Measurements from ENCODE around the gene SLC38A7.

DNA sequence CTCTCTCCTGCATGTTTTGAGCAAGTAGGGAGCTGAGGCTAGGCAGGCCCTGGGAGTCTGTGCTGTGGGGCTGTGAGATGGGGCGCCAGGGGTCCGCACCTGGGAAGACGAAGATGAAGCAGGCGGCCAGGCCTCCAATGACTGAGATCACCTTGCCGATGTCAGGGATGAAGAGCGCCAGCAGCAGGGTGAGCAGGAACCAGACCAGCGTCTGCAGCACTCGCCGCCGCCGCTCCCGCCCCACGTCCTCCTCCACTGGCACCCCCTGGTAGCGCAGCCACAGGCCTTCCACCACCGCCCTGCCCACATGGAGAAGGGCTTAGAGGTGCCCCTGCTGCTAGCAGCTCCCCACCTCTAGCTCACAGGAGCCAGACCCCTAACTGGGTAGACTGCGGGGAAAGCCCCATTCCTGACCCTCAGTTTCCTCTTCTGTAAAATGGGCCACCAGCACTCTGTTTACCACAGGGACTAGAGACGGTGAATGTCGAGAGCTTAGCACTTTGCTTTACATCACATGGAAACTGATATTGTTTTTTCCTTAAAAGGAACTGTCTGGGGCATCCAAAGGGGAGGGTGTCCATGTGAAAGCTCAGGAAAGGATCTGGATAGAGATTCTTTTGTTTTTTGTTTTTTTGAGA lies 13.5 kb downstream of the SLC38A7 start:
- TF ChIP-seq TAF1 (IDR thresholded peaks at IDR 0.05; ENCODE audit: borderline replicate concordance, insufficient read depth, low read length) (no peak), POLR2AphosphoS5 (IDR thresholded peaks at IDR 0.05; ENCODE audit: low read depth, low read length) (no peak), REST (IDR thresholded peaks at IDR 0.05; ENCODE audit: insufficient read depth in 1 of 2, low read depth in 2 of 2, low read length in 2 of 2) (no peak), SIN3A (IDR thresholded peaks at IDR 0.05; ENCODE audit: borderline replicate concordance, insufficient read depth, low read length) (no peak), FOXP2 (optimal IDR thresholded peaks at IDR 0.05; ENCODE audit: borderline replicate concordance, extremely low read depth, extremely low read length, insufficient read depth) (no peak)
